ENCODE results near the gene SPP1. TPM values are rescaled to one million over a fixed set of nuclear protein-coding genes. Genes with fewer than 3 reads are reported as not detected.

Gene SPP1
- 375 and 445 TPM in 2 replicates for total RNA-seq (ENCODE audit: low replicate concordance)
- long read RNA-seq, transcript SPP1-202 (6 exons, 1,196 nt) = minor isoform, 51 of 2,790 reads
- long read RNA-seq, transcript SPP1-203 (7 exons, 1,473 nt) = major isoform, 1,840 of 2,790 reads
- long read RNA-seq, transcript SPP1-201 (6 exons, 1,581 nt) = minor isoform, 802 of 2,790 reads
- long read RNA-seq, partial matches to known transcripts = 74 of 2,790 reads
- long read RNA-seq, other reads (novel, unspliced or antisense) = 21 of 2,790 reads

GRCh38 chr4:87975466-87975865, at the start of gene SPP1:
Gene SPP1, plus strand, starts transcription at chr4:87975714. Its CDS starts 1,182 bp downstream, at chr4:87976896.
- H3K4me1 Mint-ChIP-seq (ENCODE audit: unreplicated experiment) = peaks cover 15% of the 10 kb centered on the region
- H3K27ac Mint-ChIP-seq = peak within 1 kb of the TSS; percentile 10
- H3K9me3 Mint-ChIP-seq = no peaks in the 10 kb centered on the region
- H3K36me3 Mint-ChIP-seq = no peaks in the 10 kb centered on the region
- TF ChIP-seq CTCF (conservative IDR thresholded peaks at IDR 0.05) = peak; percentile 48
- DNase-seq (ENCODE audit: extremely low spot score, unreplicated experiment) = no peak
- H3K27me3 Mint-ChIP-seq = peaks cover 9% of the 10 kb centered on the region
- peak within 1 kb of the TSS; percentile 83 for H3K4me3 Mint-ChIP-seq

- TF ChIP-seq CTCF (conservative IDR thresholded peaks at IDR 0.05) = no peak
- Mint-ChIP-seq H3K36me3 (no peaks in the 10 kb centered on the region), H3K4me3 (no peak overlapping the region), H3K27ac (no peak overlapping the region), H3K27me3 (peaks cover 25% of the 10 kb centered on the region), H3K9me3 (peaks cover 11% of the 10 kb centered on the region), H3K4me1 (ENCODE audit: unreplicated experiment) (no peaks in the 10 kb centered on the region)
- DNase-seq (ENCODE audit: extremely low spot score, unreplicated experiment) = no peak
Observed at GRCh38 chr4:87926554-87927098, 48.9 kb upstream of the SPP1 start.

GRCh38 chr4:87930629-87931028, 44.9 kb upstream of the SPP1 start:
- no peak overlapping the region for H3K27ac Mint-ChIP-seq
- no peaks in the 10 kb centered on the region for H3K4me1 Mint-ChIP-seq (ENCODE audit: unreplicated experiment)
- no peak overlapping the region for H3K4me3 Mint-ChIP-seq
- TF ChIP-seq CTCF (conservative IDR thresholded peaks at IDR 0.05) = no peak
- DNase-seq (ENCODE audit: extremely low spot score, unreplicated experiment) = no peak
- peaks cover 11% of the 10 kb centered on the region for H3K9me3 Mint-ChIP-seq
- no peaks in the 10 kb centered on the region for H3K27me3 Mint-ChIP-seq
- no peaks in the 10 kb centered on the region for H3K36me3 Mint-ChIP-seq

GRCh38 chr4:87931932-87932331, 43.6 kb upstream of the SPP1 start:
- DNase-seq (ENCODE audit: extremely low spot score, unreplicated experiment) = no peak
- no peak overlapping the region for H3K27ac Mint-ChIP-seq
- H3K4me3 Mint-ChIP-seq = no peak overlapping the region
- H3K36me3 Mint-ChIP-seq = no peaks in the 10 kb centered on the region
- H3K9me3 Mint-ChIP-seq = peaks cover 5% of the 10 kb centered on the region
- H3K4me1 Mint-ChIP-seq (ENCODE audit: unreplicated experiment) = no peaks in the 10 kb centered on the region
- H3K27me3 Mint-ChIP-seq = no peaks in the 10 kb centered on the region
- no peak for TF ChIP-seq CTCF (conservative IDR thresholded peaks at IDR 0.05)

GRCh38 chr4:87932718-87933141, 42.8 kb upstream of the SPP1 start:
- Mint-ChIP-seq H3K27ac (no peak overlapping the region), H3K36me3 (no peaks in the 10 kb centered on the region), H3K4me1 (ENCODE audit: unreplicated experiment) (no peaks in the 10 kb centered on the region), H3K9me3 (peaks cover 7% of the 10 kb centered on the region), H3K4me3 (no peak overlapping the region), H3K27me3 (no peaks in the 10 kb centered on the region)
- no peak for DNase-seq (ENCODE audit: extremely low spot score, unreplicated experiment)
- no peak for TF ChIP-seq CTCF (conservative IDR thresholded peaks at IDR 0.05)

Data from type B pancreatic cell (in vitro differentiated cells).